Prostate gland (tissue), 2 donors: ENCODE measurements around the gene CSHL1. TPM values are rescaled to one million over a fixed set of nuclear protein-coding genes. Genes with fewer than 3 reads are reported as not detected.
"Not testable (repeated sequence)": the region's sequence is repeated elsewhere in the genome, so short reads cannot be mapped to it uniquely, and the experiment has no call there.

Experiments used
- DNase-seq: peaks from one replicate; pipeline ENCODE4 v3.0.0-alpha.2; 2019; ENCODE audit warnings: low spot score
- H3K27ac ChIP-seq, 2 donors: fragments of 200-600 bp; sonication (generic); 2 replicates each; pipeline ENCODE4 v1.5.1; 2017 to 2019
- H3K27me3 ChIP-seq: fragments of 200-600 bp; sonication (generic); replicated peaks from 2 replicates; pipeline ENCODE4 v1.5.1; 2019; ENCODE audit not compliant: insufficient read depth
- H3K36me3 ChIP-seq, 2 donors: fragments of 200-600 bp; sonication (generic); 1 replicate in 1 of 2; 2 replicates in 1 of 2; pipeline versions ENCODE4 v1.5.1 to v1.8.1; 2017 to 2019
- H3K4me1 ChIP-seq: fragments of 200-600 bp; sonication (generic); replicated peaks from 2 replicates; pipeline ENCODE4 v1.5.1; 2019
- H3K4me3 ChIP-seq, 2 donors: fragments of 200-600 bp; sonication (generic); 2 replicates each; pipeline ENCODE4 v1.5.1; 2017 to 2019
- H3K9me3 ChIP-seq: fragments of 200-600 bp; sonication (generic); 2 replicates; pipeline ENCODE4 v1.5.1; 2017
- CTCF ChIP-seq, 4 experiments: fragments of 200-600 bp in 2 of 4; fragments of 450-650 bp in 2 of 4; sonication (generic) in 2 of 4; IDR thresholded peaks; 1 replicate in 3 of 4; 2 replicates in 1 of 4; pipeline ENCODE4 v1.5.1; 2016 to 2019; ENCODE audit warnings: antibody characterized with exemption in 4 of 4, mild to moderate bottlenecking in 2 of 4, moderate library complexity in 2 of 4
- POLR2A ChIP-seq: fragments of 450-650 bp; IDR thresholded peaks from one replicate; pipeline ENCODE4 v1.6.1; 2016; ENCODE audit warnings: antibody characterized with exemption, mild to moderate bottlenecking
- POLR2AphosphoS5 ChIP-seq: sonication (generic); formaldehyde crosslinking; IDR thresholded peaks from one replicate; pipeline ENCODE4 v1.6.1; 2017; ENCODE audit warnings: antibody characterized with exemption
- WGBS: methylation state at CpG from one replicate; pipeline ENCODE4 v1.1.5; 2018; 5-methylcytosine and 5-hydroxymethylcytosine counted together
- intact Hi-C: fragments of 100-400 bp; cut with DNase I; formaldehyde crosslinking; loops from one replicate; pipeline ENCODE4 v1.14.2; 2022
- total RNA-seq, 2 donors: library from RNA; depleted of rRNA; stranded (reverse); fragments of >200 nt; gene quantifications; one replicate each; pipeline ENCODE4 v1.1.0, GENCODE V29; 2016

The CSHL1 gene
- total RNA-seq, 2 donors from 2014 or later: 0.34 TPM; not detected in 1

- H3K9me3 ChIP-seq: no peaks in the 10 kb centered on the region
- intact Hi-C loops: loop anchor here (5.0 to 10.0 kb wide), 2 partner anchors 111 to 368 kb away; no protein-coding TSS in a partner anchor
- H3K4me1 ChIP-seq: no peaks in the 10 kb centered on the region
- H3K4me3 ChIP-seq: no peak overlapping the region
- TF ChIP-seq CTCF (IDR thresholded peaks at IDR 0.05) (no peak), POLR2A (no peak), POLR2AphosphoS5 (no peak)
- no peak for DNase-seq
- 88% methylated on average over 12 of the region's 12 CpGs for WGBS
- H3K36me3 ChIP-seq: no peaks in the 10 kb centered on the region
- H3K27me3 ChIP-seq: no peaks in the 10 kb centered on the region
- no peak overlapping the region for H3K27ac ChIP-seq
Observed at GRCh38 chr17:63916566-63917185, 5.6 kb upstream of the CSHL1 start.

GRCh38 chr17:63915753-63916152, 4.7 kb upstream of the CSHL1 start:
- not testable (repeated sequence) for H3K4me1 ChIP-seq, H3K36me3 ChIP-seq, H3K4me3 ChIP-seq, H3K27me3 ChIP-seq, H3K9me3 ChIP-seq, DNase-seq, H3K27ac ChIP-seq
- WGBS: 74% methylated on average over 10 of the region's 10 CpGs
- intact Hi-C loops: loop anchor here (5.0 to 10.0 kb wide), 2 partner anchors 112 to 369 kb away; no protein-coding TSS in a partner anchor

- Histone ChIP-seq H3K4me1 (no peaks in the 10 kb centered on the region), H3K4me3 (no peak overlapping the region), H3K27me3 (no peaks in the 10 kb centered on the region), H3K36me3 (no peaks in the 10 kb centered on the region), H3K27ac (no peak overlapping the region), H3K9me3 (no peaks in the 10 kb centered on the region)
- no peak for DNase-seq
- TF ChIP-seq POLR2AphosphoS5: no peak
- TF ChIP-seq POLR2A: no peak
- no peak for TF ChIP-seq CTCF (IDR thresholded peaks at IDR 0.05)
- whole genome bisulfite sequencing: 97% methylated on average over 7 of the region's 7 CpGs
- intact Hi-C loops: loop anchor here (10.0 kb wide), 1 partner anchor 370 kb away; no protein-coding TSS in a partner anchor
Observed at GRCh38 chr17:63914471-63914870, 3.4 kb upstream of the CSHL1 start.

GRCh38 chr17:63911657-63912100, 621 bp upstream of the CSHL1 start:
- no peaks in the 10 kb centered on the region for H3K9me3 ChIP-seq
- TF ChIP-seq CTCF (IDR thresholded peaks at IDR 0.05) (peak; percentile 37 to 81 (median 68)), POLR2A (no peak)
- no peak for DNase-seq
- no peak overlapping the region for H3K27ac ChIP-seq
- no peak overlapping the region for H3K4me3 ChIP-seq
- H3K27me3 ChIP-seq: no peaks in the 10 kb centered on the region
- H3K4me1 ChIP-seq: no peaks in the 10 kb centered on the region
- no peaks in the 10 kb centered on the region for H3K36me3 ChIP-seq
- 44% methylated on average over 8 of the region's 8 CpGs for WGBS
- intact Hi-C loops: loop anchor here (10.0 kb wide), 1 partner anchor 373 kb away; no protein-coding TSS in a partner anchor

- H3K9me3 ChIP-seq: no peaks in the 10 kb centered on the region
- H3K36me3 ChIP-seq: no peaks in the 10 kb centered on the region
- H3K4me1 ChIP-seq: no peaks in the 10 kb centered on the region
- no peak overlapping the region for H3K27ac ChIP-seq
- 86% methylated on average over 14 of the region's 14 CpGs for WGBS
- intact Hi-C loops: loop anchor here (10.0 kb wide), 1 partner anchor 375 kb away; no protein-coding TSS in a partner anchor
- DNase-seq: no peak
- TF ChIP-seq POLR2A (no peak), POLR2AphosphoS5 (no peak), CTCF (IDR thresholded peaks at IDR 0.05) (no peak)
- no peaks in the 10 kb centered on the region for H3K27me3 ChIP-seq
- no peak overlapping the region for H3K4me3 ChIP-seq
Observed at GRCh38 chr17:63910096-63910495, 962 bp downstream of the CSHL1 start.

GRCh38 chr17:63909586-63909985, 1.5 kb downstream of the CSHL1 start:
- H3K9me3 ChIP-seq, H3K27ac ChIP-seq, H3K36me3 ChIP-seq, H3K27me3 ChIP-seq, DNase-seq, H3K4me3 ChIP-seq, H3K4me1 ChIP-seq, intact Hi-C loops: not testable (repeated sequence)
- WGBS: 84% methylated on average over 10 of the region's 10 CpGs

- H3K4me1 ChIP-seq, H3K27ac ChIP-seq, H3K4me3 ChIP-seq, H3K9me3 ChIP-seq, intact Hi-C loops, H3K36me3 ChIP-seq, H3K27me3 ChIP-seq, DNase-seq: not testable (repeated sequence)
- 49% methylated on average over 12 of the region's 12 CpGs for WGBS
Observed at GRCh38 chr17:63907161-63907778, 3.8 kb downstream of the CSHL1 start.

- WGBS: 97% methylated on average over 8 of the region's 8 CpGs
- H3K9me3 ChIP-seq, H3K36me3 ChIP-seq, H3K4me1 ChIP-seq, H3K27ac ChIP-seq, H3K4me3 ChIP-seq, H3K27me3 ChIP-seq, DNase-seq, intact Hi-C loops: not testable (repeated sequence)
Observed at GRCh38 chr17:63904796-63905195, 6.3 kb downstream of the CSHL1 start.
